ENCODE measurements around the gene UNCX.
"Not testable (repeated sequence)": the region's sequence is repeated elsewhere in the genome, so short reads cannot be mapped to it uniquely, and the experiment has no call there.

UNCX gene

GRCh38 chr7:1257221-1257620 lies 24.5 kb downstream of the UNCX start:
- no peak for TF ChIP-seq CTCF (conservative IDR thresholded peaks at IDR 0.05; ENCODE audit: low read depth, low read length)
- no peak for DNase-seq (ENCODE audit: low read depth)

GRCh38 chr7:1257863-1258262 lies 25.2 kb downstream of the UNCX start:
- no peak for TF ChIP-seq CTCF (conservative IDR thresholded peaks at IDR 0.05; ENCODE audit: low read depth, low read length)
- DNase-seq (ENCODE audit: low read depth), result no peak
- no peak overlapping the region for H3K4me3 ChIP-seq (ENCODE audit: low read depth, low read length)

More at GRCh38 chr7:1257221-1257620, 24.5 kb downstream of the UNCX start:
- no peak overlapping the region for H3K4me3 ChIP-seq (ENCODE audit: low read depth, low read length)

- TF ChIP-seq CTCF (conservative IDR thresholded peaks at IDR 0.05; ENCODE audit: low read depth, low read length), result no peak
- no peak overlapping the region for H3K4me3 ChIP-seq (ENCODE audit: low read depth, low read length)
- no peak for DNase-seq (ENCODE audit: low read depth)
Observed at GRCh38 chr7:1259621-1260243, 27.1 kb downstream of the UNCX start.

- DNase-seq (ENCODE audit: low read depth), result no peak
- TF ChIP-seq CTCF (conservative IDR thresholded peaks at IDR 0.05; ENCODE audit: low read depth, low read length), result no peak
- H3K4me3 ChIP-seq (ENCODE audit: low read depth, low read length), result no peak overlapping the region
Observed at GRCh38 chr7:1260244-1260635, 27.6 kb downstream of the UNCX start.

- not testable (repeated sequence) for H3K4me3 ChIP-seq (ENCODE audit: low read depth, low read length); DNase-seq (ENCODE audit: low read depth)
Observed at GRCh38 chr7:1261036-1261435, 28.4 kb downstream of the UNCX start.

- no peak for TF ChIP-seq CTCF (conservative IDR thresholded peaks at IDR 0.05; ENCODE audit: low read depth, low read length)
- no peak for DNase-seq (ENCODE audit: low read depth)
- no peak overlapping the region for H3K4me3 ChIP-seq (ENCODE audit: low read depth, low read length)
Observed at GRCh38 chr7:1262441-1262840, 29.8 kb downstream of the UNCX start.

GRCh38 chr7:1263391-1263951 lies 30.8 kb downstream of the UNCX start:
- no peak for TF ChIP-seq CTCF (conservative IDR thresholded peaks at IDR 0.05; ENCODE audit: low read depth, low read length)
- H3K4me3 ChIP-seq (ENCODE audit: low read depth, low read length), result no peak overlapping the region
- no peak for DNase-seq (ENCODE audit: low read depth)
